Gastroesophageal sphincter (tissue), 4 donors: ENCODE results near the gene UGT2B28. TPM values are rescaled to one million over a fixed set of nuclear protein-coding genes. Genes with fewer than 3 reads are reported as not detected.
"Not testable (repeated sequence)": the region's sequence is repeated elsewhere in the genome, so short reads cannot be mapped to it uniquely, and the experiment has no call there.

Source experiments
- ATAC-seq: fragments of 150-250 bp; one replicate; pipeline ENCODE4 v1.9.1; 2016; ENCODE audit warnings: mild to moderate bottlenecking, moderate library complexity
- H3K27ac ChIP-seq, 4 donors: fragments of 200-600 bp; sonication (generic) in 3 of 4; 1 replicate in 3 of 4; 2 replicates in 1 of 4; pipeline ENCODE4 v1.5.1; 2016 to 2019
- H3K27me3 ChIP-seq: fragments of 200-600 bp; sonication (generic); one replicate; pipeline ENCODE4 v1.5.1; 2019
- H3K36me3 ChIP-seq, 2 donors: fragments of 200-600 bp; sonication (generic); one replicate each; pipeline ENCODE4 v1.5.1; 2019; ENCODE audit warnings: control low read depth in 1 of 2
- H3K4me1 ChIP-seq, 3 donors: fragments of 200-600 bp; sonication (generic); 1 replicate in 2 of 3; 2 replicates in 1 of 3; pipeline ENCODE4 v1.5.1; 2016 to 2019; ENCODE audit warnings: control low read depth in 2 of 3
- H3K4me3 ChIP-seq, 2 donors: fragments of 200-600 bp; sonication (generic); one replicate each; pipeline ENCODE4 v1.5.1; 2019; ENCODE audit warnings: mild to moderate bottlenecking in 1 of 2, moderate library complexity in 1 of 2
- H3K9me3 ChIP-seq, 3 donors: fragments of 200-600 bp; sonication (generic); one replicate each; pipeline ENCODE4 v1.5.1; 2017 to 2019; ENCODE audit warnings: control low read depth in 2 of 3
- EP300 ChIP-seq: sonication (generic); formaldehyde crosslinking; IDR thresholded peaks from one replicate; pipeline ENCODE4 v1.6.1; 2017; ENCODE audit warnings: antibody characterized with exemption, mild to moderate bottlenecking
- POLR2A ChIP-seq, 2 donors: fragments of 450-650 bp; IDR thresholded peaks; one replicate each; pipeline ENCODE4 v1.6.1; 2017; ENCODE audit warnings: antibody characterized with exemption in 2 of 2, mild to moderate bottlenecking in 2 of 2, moderate library complexity in 1 of 2
- POLR2AphosphoS5 ChIP-seq: sonication (generic); formaldehyde crosslinking; IDR thresholded peaks from one replicate; pipeline ENCODE4 v1.6.1; 2017; ENCODE audit warnings: antibody characterized with exemption
- WGBS, 2 donors: methylation state at CpG; one replicate each; pipeline ENCODE4 v1.1.5; 2018; ENCODE audit warnings: low coverage in 1 of 2; 5-methylcytosine and 5-hydroxymethylcytosine counted together
- total RNA-seq, 4 donors: library from RNA; depleted of rRNA; stranded (reverse); fragments of >200 nt; gene quantifications; one replicate each; pipeline ENCODE4 v1.1.0, GENCODE V29; 2016
- TF ChIP-seq, protein P1 (sequence below), 4 experiments: fragments of 200-600 bp in 2 of 4; fragments of 450-650 bp in 2 of 4; sonication (generic) in 1 of 4; IDR thresholded peaks; one replicate each; pipeline ENCODE4 v1.5.1; 2017 to 2019; ENCODE audit warnings: antibody characterized with exemption in 4 of 4, mild to moderate bottlenecking in 2 of 4, moderate library complexity in 2 of 4

UGT2B28 gene
- total RNA-seq, 4 donors from 2014 or later, result not detected

DNA sequence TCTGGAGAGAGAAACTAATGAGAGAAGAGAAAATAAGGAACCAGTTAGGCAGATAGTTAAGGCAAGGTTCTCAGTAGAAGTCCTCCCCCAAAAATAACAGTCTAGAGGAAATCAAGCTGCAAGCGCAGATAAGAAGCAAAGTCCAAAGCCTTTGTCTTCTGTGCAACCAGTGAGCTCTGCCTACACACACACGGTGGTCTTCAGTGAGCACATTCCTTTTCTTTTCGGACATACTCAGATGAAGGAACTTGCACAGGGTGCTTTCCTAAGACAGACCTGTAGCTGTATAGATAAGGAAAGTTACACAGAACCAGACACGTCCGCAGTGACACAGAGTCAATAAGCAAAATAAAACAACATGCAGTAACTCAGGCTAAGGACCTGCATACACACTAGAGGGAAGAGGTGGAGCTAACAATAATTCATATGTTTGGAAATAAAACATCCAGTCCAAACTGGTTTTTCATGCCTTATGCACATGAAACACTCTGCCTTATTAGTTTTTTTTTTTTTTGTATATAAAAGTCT is 29.3 kb downstream of the UGT2B28 start:
- H3K9me3 ChIP-seq, result not testable (repeated sequence)

GRCh38 chr4:69310262-69310661 is 30.0 kb downstream of the UGT2B28 start:
- H3K4me3 ChIP-seq, H3K9me3 ChIP-seq, H3K27ac ChIP-seq, H3K4me1 ChIP-seq, ATAC-seq, H3K36me3 ChIP-seq, H3K27me3 ChIP-seq: not testable (repeated sequence)
- WGBS, 2 donors, result 63 to 82% methylated on average over 4 of the region's 4 CpGs

More for the DNA sequence above, 29.3 kb downstream of the UGT2B28 start:
- not testable (repeated sequence) for H3K4me3 ChIP-seq, H3K27ac ChIP-seq, H3K36me3 ChIP-seq, H3K27me3 ChIP-seq, H3K4me1 ChIP-seq, ATAC-seq
- 61 to 76% methylated on average over 2 to 5 of the region's 5 CpGs for WGBS, 2 donors

GRCh38 chr4:69317669-69318298 is 37.5 kb downstream of the UGT2B28 start:
- ATAC-seq, result not testable (repeated sequence)
- TF ChIP-seq, protein P1, sequence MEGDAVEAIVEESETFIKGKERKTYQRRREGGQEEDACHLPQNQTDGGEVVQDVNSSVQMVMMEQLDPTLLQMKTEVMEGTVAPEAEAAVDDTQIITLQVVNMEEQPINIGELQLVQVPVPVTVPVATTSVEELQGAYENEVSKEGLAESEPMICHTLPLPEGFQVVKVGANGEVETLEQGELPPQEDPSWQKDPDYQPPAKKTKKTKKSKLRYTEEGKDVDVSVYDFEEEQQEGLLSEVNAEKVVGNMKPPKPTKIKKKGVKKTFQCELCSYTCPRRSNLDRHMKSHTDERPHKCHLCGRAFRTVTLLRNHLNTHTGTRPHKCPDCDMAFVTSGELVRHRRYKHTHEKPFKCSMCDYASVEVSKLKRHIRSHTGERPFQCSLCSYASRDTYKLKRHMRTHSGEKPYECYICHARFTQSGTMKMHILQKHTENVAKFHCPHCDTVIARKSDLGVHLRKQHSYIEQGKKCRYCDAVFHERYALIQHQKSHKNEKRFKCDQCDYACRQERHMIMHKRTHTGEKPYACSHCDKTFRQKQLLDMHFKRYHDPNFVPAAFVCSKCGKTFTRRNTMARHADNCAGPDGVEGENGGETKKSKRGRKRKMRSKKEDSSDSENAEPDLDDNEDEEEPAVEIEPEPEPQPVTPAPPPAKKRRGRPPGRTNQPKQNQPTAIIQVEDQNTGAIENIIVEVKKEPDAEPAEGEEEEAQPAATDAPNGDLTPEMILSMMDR (IDR thresholded peaks at IDR 0.05), result peak in 2 of 4 experiments; percentile 18 to 51

GRCh38 chr4:69321153-69321729 is 41.0 kb downstream of the UGT2B28 start:
- no peaks in the 10 kb centered on the region for H3K36me3 ChIP-seq
- no peaks in the 10 kb centered on the region for H3K27me3 ChIP-seq
- TF ChIP-seq, protein P1 (IDR thresholded peaks at IDR 0.05), result no peak
- no peak for TF ChIP-seq POLR2AphosphoS5
- no peak for TF ChIP-seq POLR2A (IDR thresholded peaks at IDR 0.05)
- TF ChIP-seq EP300, result no peak
- no peaks in the 10 kb centered on the region for H3K9me3 ChIP-seq
- no peak overlapping the region for H3K27ac ChIP-seq
- WGBS, 2 donors, result no CpG with 5 or more reads among the region's 2 CpGs
- no peak overlapping the region for H3K4me3 ChIP-seq
- no peaks in the 10 kb centered on the region for H3K4me1 ChIP-seq
- no peak for ATAC-seq

More at GRCh38 chr4:69317669-69318298, 37.5 kb downstream of the UGT2B28 start:
- not testable (repeated sequence) for H3K9me3 ChIP-seq, H3K27me3 ChIP-seq, H3K27ac ChIP-seq, H3K4me1 ChIP-seq, H3K36me3 ChIP-seq, H3K4me3 ChIP-seq
- WGBS, 2 donors, result 29% methylated on average over 3 of the region's 3 CpGs

DNA sequence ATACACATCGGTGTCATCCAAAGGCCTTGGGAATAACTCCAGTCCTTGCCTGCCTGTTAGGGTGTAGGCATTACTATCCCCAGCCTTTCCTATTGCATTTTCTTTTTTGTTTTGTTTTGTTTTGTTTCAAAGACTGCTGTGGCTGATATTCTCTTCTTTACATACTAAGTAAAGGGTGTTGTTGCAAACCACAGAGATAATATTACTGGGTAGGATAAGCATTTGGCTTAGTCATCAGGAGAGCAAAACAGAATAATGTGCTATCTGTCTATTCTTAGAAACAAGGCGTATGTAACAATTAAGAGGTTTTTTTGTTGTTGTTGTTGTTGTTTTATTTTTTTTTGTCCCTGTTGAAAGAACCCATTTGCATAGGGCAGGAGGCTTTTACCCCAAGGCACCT is 41.8 kb downstream of the UGT2B28 start:
- Histone ChIP-seq H3K27me3 (no peaks in the 10 kb centered on the region), H3K4me1 (no peaks in the 10 kb centered on the region), H3K9me3 (no peaks in the 10 kb centered on the region), H3K36me3 (no peaks in the 10 kb centered on the region), H3K4me3 (no peak overlapping the region), H3K27ac (no peak overlapping the region)
- no peak for ATAC-seq
- 62 to 94% methylated on average over 2 of the region's 2 CpGs for WGBS, 2 donors
- TF ChIP-seq, protein P1 (IDR thresholded peaks at IDR 0.05), result no peak
- TF ChIP-seq EP300 (no peak), POLR2A (IDR thresholded peaks at IDR 0.05) (no peak), POLR2AphosphoS5 (no peak)

DNA sequence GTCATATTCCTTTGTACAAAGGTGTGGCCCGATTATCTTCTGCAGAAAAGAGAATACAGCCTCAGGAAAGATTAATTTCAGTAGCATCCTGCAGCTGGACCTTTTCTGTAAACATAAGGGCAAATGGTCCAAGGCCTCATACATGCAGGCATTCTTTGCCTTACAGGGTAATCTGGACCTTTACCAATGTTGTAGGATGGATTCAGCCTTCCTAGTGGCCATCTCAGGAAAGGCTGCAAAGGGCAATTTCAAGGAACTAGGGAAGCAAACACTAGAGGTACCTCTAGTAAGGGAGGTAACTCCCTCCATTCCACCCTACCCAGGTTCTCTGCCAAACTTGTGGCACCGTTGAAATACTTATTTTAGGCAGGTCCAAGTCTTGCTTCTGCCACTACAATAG is 43.0 kb downstream of the UGT2B28 start:
- Histone ChIP-seq H3K4me1 (no peaks in the 10 kb centered on the region), H3K4me3 (no peak overlapping the region), H3K9me3 (no peaks in the 10 kb centered on the region), H3K27ac (no peak overlapping the region), H3K36me3 (no peaks in the 10 kb centered on the region), H3K27me3 (no peaks in the 10 kb centered on the region)
- WGBS, 2 donors, result 100% methylated on average over 1 to 2 of the region's 2 CpGs
- ATAC-seq, result no peak
- TF ChIP-seq POLR2A (IDR thresholded peaks at IDR 0.05), result no peak
- TF ChIP-seq EP300, result no peak
- TF ChIP-seq POLR2AphosphoS5, result no peak
- TF ChIP-seq, protein P1 (IDR thresholded peaks at IDR 0.05), result no peak
